HepG2 (cell line): Measurements from ENCODE around the gene FCN3. TPM values are rescaled to one million over a fixed set of nuclear protein-coding genes. Genes with fewer than 3 reads are reported as not detected.

Source experiments
- HINFP ChIP-seq: sonication (generic); formaldehyde crosslinking; IDR thresholded peaks from 2 replicates; pipeline ENCODE4 v1.4.0; 2020; ENCODE audit warnings: low read depth, mild to moderate bottlenecking, missing genetic modification reagents
- HNRNPLL ChIP-seq: fragments of 200-400 bp; formaldehyde crosslinking; IDR thresholded peaks from 2 replicates; pipeline ENCODE4 v1.6.1; 2017; ENCODE audit warnings: mild to moderate bottlenecking, low read depth, low read length; ENCODE audit not compliant: poor library complexity, severe bottlenecking
- IRF1 ChIP-seq: sonication (generic); formaldehyde crosslinking; IDR thresholded peaks from 2 replicates; pipeline ENCODE4 v1.4.0; 2020; ENCODE audit warnings: low read depth, mild to moderate bottlenecking, missing genetic modification reagents
- ISX ChIP-seq: sonication (generic); formaldehyde crosslinking; conservative IDR thresholded peaks from 2 replicates; pipeline ENCODE4 v1.5.0; 2020; ENCODE audit warnings: missing genetic modification reagents
- JUN ChIP-seq: sonication (generic); formaldehyde crosslinking; IDR thresholded peaks from 2 replicates; pipeline ENCODE4 v1.4.0; 2020; ENCODE audit warnings: mild to moderate bottlenecking, missing genetic modification reagents
- KIAA2018 ChIP-seq: sonication (generic); formaldehyde crosslinking; IDR thresholded peaks from 2 replicates; pipeline ENCODE4 v1.5.0; 2020; ENCODE audit warnings: mild to moderate bottlenecking, missing genetic modification reagents, borderline replicate concordance
- NFE2L2 ChIP-seq: fragments of 150-350 bp; IDR thresholded peaks from 2 replicates; pipeline ENCODE4 v1.6.1; 2014; ENCODE audit warnings: low read length
- SMAD1 ChIP-seq: sonication (generic); formaldehyde crosslinking; IDR thresholded peaks from 2 replicates; pipeline ENCODE4 v1.4.0; 2020; ENCODE audit warnings: missing genetic modification reagents, low read depth, mild to moderate bottlenecking, borderline replicate concordance
- TEAD3 ChIP-seq: optimal IDR thresholded peaks from 2 replicates; pipeline ENCODE3; 2016; ENCODE audit warnings: borderline replicate concordance
- ZBTB2 ChIP-seq: sonication (generic); formaldehyde crosslinking; IDR thresholded peaks from 2 replicates; pipeline ENCODE4 v1.8.0; 2022; ENCODE audit warnings: low read depth, missing genetic modification reagents
- ZMYM2 ChIP-seq: sonication (generic); formaldehyde crosslinking; IDR thresholded peaks from 2 replicates; pipeline ENCODE4 v1.8.0; 2022; ENCODE audit warnings: mild to moderate bottlenecking, missing genetic modification reagents
- ZNF101 ChIP-seq: sonication (generic); formaldehyde crosslinking; IDR thresholded peaks from 2 replicates; pipeline ENCODE4 v1.4.0; 2020; ENCODE audit warnings: mild to moderate bottlenecking, low read depth, missing genetic modification reagents, borderline replicate concordance
- ZNF343 ChIP-seq: sonication (generic); formaldehyde crosslinking; IDR thresholded peaks from 2 replicates; pipeline ENCODE4 v1.4.0; 2020; ENCODE audit warnings: mild to moderate bottlenecking, missing genetic modification reagents
- ZNF350 ChIP-seq: sonication (generic); formaldehyde crosslinking; IDR thresholded peaks from 2 replicates; pipeline ENCODE4 v1.4.0; 2020; ENCODE audit warnings: mild to moderate bottlenecking, low read depth, missing genetic modification reagents, borderline replicate concordance
- ZNF629 ChIP-seq: sonication (generic); formaldehyde crosslinking; conservative IDR thresholded peaks from 2 replicates; pipeline ENCODE4 v1.5.0; 2020; ENCODE audit warnings: missing genetic modification reagents
- ZNF761 ChIP-seq: sonication (generic); formaldehyde crosslinking; conservative IDR thresholded peaks from 2 replicates; pipeline ENCODE4 v1.4.0; 2020; ENCODE audit warnings: mild to moderate bottlenecking, missing genetic modification reagents
- polyA plus RNA-seq, 8 experiments: library from polyadenylated mRNA; depleted of rRNA in 3 of 8; stranded (reverse) in 7 of 8; unstranded in 1 of 8; fragments of >200 nt; fragmentation: Illumina TruSeq in 4 of 8; extraction: Trizol in 4 of 8; gene quantifications; 2 replicates each; pipeline versions ENCODE4 v1.2.1 to v1.2.3, GENCODE V29; 2011 to 2016; ENCODE audit warnings: low read depth in 4 of 8, missing spikeins in 1 of 8, mixed read lengths in 1 of 8; ENCODE audit not compliant: insufficient read depth in 1 of 8
- total RNA-seq, 5 experiments: library from RNA; depleted of rRNA; stranded (reverse); fragments of >200 nt; fragmentation: Illumina TruSeq; extraction: Trizol; gene quantifications; 2 replicates each; pipeline ENCODE4 v1.2.3, GENCODE V29; 2016; ENCODE audit warnings: low read depth in 1 of 5

The FCN3 gene
- total and polyA plus RNA-seq, 2 of the 13 experiments (the other 11 are each of a cell fraction or from before 2014, with no cell fraction given), result not detected

- TF ChIP-seq ZMYM2 (CRISPR knock-in tag) (no peak), SMAD1 (CRISPR knock-in tag) (peak; percentile 89; the same call in 1 of the 2 replicates), HINFP (CRISPR knock-in tag) (0 out of 2 replicates have a peak, but pooled peaks have one; percentile 47), ZNF629 (CRISPR knock-in tag) (peak; percentile 25; the same call in 1 of the 2 replicates), JUN (no peak; the same call in 1 of the 2 replicates), HNRNPLL (peak; percentile 86), ZBTB2 (CRISPR knock-in tag) (peak; percentile 97), TEAD3 (peak; percentile 83), ZNF343 (CRISPR knock-in tag) (no peak), KIAA2018 (CRISPR knock-in tag) (peak; percentile 95), ISX (no peak), ZNF350 (CRISPR knock-in tag) (peak; percentile 96), IRF1 (CRISPR knock-in tag) (no peak), ZNF101 (CRISPR knock-in tag) (no peak), ZNF761 (CRISPR knock-in tag) (no peak; the same call in 1 of the 2 replicates), NFE2L2 (no peak)
Observed at GRCh38 chr1:27321813-27322568, 52.6 kb downstream of the FCN3 start, which contains the start of gene TMEM222 (continued).
